Measurements from ENCODE around the gene INPP5F. TPM values are rescaled to one million over a fixed set of nuclear protein-coding genes. Genes with fewer than 3 reads are reported as not detected.
A peak's percentile ranks its signal among the peaks of the same experiment; 100 is the strongest.

Gene INPP5F
- total RNA-seq, 4 donors from 2014 or later: 22.7 to 39.8 (median 36.4) TPM

DNA sequence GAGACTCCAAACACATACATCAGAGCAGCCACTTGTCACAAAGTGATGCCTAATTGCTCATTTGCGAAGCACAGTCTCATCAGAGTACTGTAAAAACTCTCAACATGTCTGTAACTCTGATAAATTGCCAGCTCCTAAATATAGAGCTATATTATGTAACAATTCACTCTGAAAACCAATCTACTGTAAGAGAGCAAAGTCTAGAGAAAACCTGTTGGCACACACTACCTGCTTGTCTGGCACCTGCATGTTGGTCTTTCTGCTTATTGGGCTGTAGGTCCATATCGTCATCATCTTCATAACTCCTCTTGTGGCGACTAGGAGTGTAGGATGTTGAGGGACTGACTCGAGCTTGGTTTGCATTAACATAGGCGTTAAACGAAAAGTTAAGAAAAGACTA, 127.0 kb downstream of the INPP5F start:
- no peaks in the 10 kb centered on the region for H3K4me1 ChIP-seq
- H3K9me3 ChIP-seq: no peaks in the 10 kb centered on the region
- H3K36me3 ChIP-seq: peaks cover 0 to 84% (median 8%) of the 10 kb centered on the region in 3 donors
- DNase-seq (ENCODE audit: low spot score in 2 of 2): no peak
- no peak overlapping the region for H3K27ac ChIP-seq
- no peak overlapping the region for H3K4me3 ChIP-seq
- TF ChIP-seq, protein P1, sequence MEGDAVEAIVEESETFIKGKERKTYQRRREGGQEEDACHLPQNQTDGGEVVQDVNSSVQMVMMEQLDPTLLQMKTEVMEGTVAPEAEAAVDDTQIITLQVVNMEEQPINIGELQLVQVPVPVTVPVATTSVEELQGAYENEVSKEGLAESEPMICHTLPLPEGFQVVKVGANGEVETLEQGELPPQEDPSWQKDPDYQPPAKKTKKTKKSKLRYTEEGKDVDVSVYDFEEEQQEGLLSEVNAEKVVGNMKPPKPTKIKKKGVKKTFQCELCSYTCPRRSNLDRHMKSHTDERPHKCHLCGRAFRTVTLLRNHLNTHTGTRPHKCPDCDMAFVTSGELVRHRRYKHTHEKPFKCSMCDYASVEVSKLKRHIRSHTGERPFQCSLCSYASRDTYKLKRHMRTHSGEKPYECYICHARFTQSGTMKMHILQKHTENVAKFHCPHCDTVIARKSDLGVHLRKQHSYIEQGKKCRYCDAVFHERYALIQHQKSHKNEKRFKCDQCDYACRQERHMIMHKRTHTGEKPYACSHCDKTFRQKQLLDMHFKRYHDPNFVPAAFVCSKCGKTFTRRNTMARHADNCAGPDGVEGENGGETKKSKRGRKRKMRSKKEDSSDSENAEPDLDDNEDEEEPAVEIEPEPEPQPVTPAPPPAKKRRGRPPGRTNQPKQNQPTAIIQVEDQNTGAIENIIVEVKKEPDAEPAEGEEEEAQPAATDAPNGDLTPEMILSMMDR (IDR thresholded peaks at IDR 0.05): no peak
- TF ChIP-seq POLR2A (IDR thresholded peaks at IDR 0.05): no peak
- no peak for TF ChIP-seq EP300 (IDR thresholded peaks at IDR 0.05)
- H3K27me3 ChIP-seq: no peaks in the 10 kb centered on the region
- 93 to 94% methylated on average over 6 of the region's 6 CpGs for WGBS, 2 donors

DNA sequence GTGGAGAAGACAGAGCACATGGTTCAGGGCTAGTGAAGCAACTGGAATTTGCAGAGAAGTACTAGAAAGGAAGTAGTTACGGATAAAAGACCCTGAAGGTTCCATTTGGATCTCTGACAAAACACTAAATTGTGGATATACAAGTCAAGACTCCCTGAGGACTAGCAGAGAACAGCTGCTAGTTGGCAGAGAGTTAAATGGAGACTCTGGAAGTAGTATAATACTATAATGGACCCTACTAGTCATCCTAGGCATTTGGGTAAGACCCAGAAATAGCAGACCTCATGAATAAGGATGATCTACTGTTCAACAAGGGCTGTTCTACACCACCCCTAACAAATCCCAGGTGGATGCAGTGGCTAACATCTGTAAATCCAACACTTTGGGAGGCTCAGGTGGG, 127.7 kb downstream of the INPP5F start:
- 66 to 77% methylated on average over 1 of the region's 1 CpG for WGBS, 2 donors
- peaks cover 0 to 81% (median 8%) of the 10 kb centered on the region in 3 donors for H3K36me3 ChIP-seq

DNA sequence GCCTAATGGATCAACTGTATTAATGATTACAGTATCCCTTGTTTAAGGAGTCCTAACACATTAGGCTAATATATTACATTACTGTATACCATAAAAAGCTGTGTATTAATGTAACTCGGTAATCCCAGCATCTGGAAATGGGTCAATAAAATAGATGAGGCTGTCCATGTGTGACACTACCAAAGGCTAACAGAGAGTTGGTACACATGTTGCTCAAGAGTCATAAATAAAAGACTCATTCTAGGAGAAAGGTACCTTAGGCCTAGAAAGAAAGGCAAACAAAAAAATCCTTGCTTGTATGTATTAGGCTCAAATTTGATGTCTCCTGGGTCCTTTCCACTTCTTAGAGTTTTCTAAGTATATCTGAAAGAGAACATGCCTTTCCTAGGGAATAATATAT, 132.2 kb downstream of the INPP5F start:
- Histone ChIP-seq H3K4me3 (no peak overlapping the region), H3K36me3 (peaks cover 0 to 56% (median 8%) of the 10 kb centered on the region in 3 donors)
- TF ChIP-seq POLR2A (IDR thresholded peaks at IDR 0.05) (no peak), EP300 (IDR thresholded peaks at IDR 0.05) (no peak)
- TF ChIP-seq, protein P1 (IDR thresholded peaks at IDR 0.05): no peak

More for the DNA sequence above, 127.7 kb downstream of the INPP5F start:
- Histone ChIP-seq H3K4me1 (no peaks in the 10 kb centered on the region), H3K9me3 (no peaks in the 10 kb centered on the region), H3K27ac (no peak overlapping the region), H3K27me3 (no peaks in the 10 kb centered on the region), H3K4me3 (no peak overlapping the region)
- TF ChIP-seq POLR2A (IDR thresholded peaks at IDR 0.05) (no peak), EP300 (IDR thresholded peaks at IDR 0.05) (no peak)
- TF ChIP-seq, protein P1 (IDR thresholded peaks at IDR 0.05): no peak
- no peak for DNase-seq (ENCODE audit: low spot score in 2 of 2)

DNA sequence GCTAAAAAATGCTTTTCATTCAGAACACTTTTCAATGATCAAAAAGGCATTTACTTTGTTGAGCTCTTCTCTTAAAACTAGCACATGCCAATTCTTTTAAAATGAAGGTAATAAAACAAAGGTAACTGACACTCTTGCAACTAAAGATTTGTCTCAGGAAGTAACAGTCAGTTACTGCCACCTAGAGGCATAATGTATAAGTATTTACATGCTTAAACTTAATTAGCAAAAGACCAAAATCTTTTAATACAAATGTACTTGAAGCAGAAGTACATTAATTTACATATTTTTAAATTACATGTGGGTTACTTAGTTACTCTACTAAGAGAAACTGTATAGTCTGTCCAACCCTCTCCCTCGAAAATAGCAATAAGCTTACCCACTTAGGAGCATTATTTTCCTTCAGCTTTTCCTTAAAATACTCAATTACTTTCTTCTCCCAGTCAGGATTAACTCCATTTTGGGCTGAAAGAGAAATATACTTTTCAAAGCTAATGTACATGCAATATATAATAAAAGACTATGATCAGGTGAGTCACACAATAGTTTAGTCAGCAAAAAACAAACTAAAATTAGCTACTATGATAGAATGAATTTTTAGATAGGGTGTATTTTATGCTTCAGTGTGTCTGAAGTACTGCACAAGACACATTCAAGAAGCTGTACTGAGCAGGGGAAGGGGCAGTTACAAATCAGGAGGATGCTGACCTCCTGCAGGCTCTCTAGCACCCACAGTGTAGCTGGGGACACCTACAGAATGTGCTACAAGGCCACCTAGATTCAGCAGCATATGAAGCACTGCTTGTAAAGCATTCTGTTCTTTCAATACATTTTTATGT, 133.8 kb downstream of the INPP5F start:
- 67 to 69% methylated on average over 1 of the region's 1 CpG for WGBS, 2 donors
- H3K27me3 ChIP-seq: no peaks in the 10 kb centered on the region
- TF ChIP-seq POLR2A (IDR thresholded peaks at IDR 0.05) (no peak), EP300 (IDR thresholded peaks at IDR 0.05) (no peak)
- TF ChIP-seq, protein P1 (IDR thresholded peaks at IDR 0.05): peak; percentile 37 to 70 (median 57)

More for the DNA sequence above, 132.2 kb downstream of the INPP5F start:
- Histone ChIP-seq H3K9me3 (no peaks in the 10 kb centered on the region), H3K4me1 (peaks cover 0 to 19% (median 0%) of the 10 kb centered on the region in 4 donors), H3K27ac (peak overlapping the region in 1 of 4 donors; percentile 38), H3K27me3 (no peaks in the 10 kb centered on the region)
- DNase-seq (ENCODE audit: low spot score in 2 of 2): no peak
- 59 to 70% methylated on average over 1 of the region's 1 CpG for WGBS, 2 donors

More for the DNA sequence above, 133.8 kb downstream of the INPP5F start:
- DNase-seq (ENCODE audit: low spot score in 2 of 2): no peak
- Histone ChIP-seq H3K4me3 (no peak overlapping the region), H3K36me3 (peaks cover 0 to 40% (median 0%) of the 10 kb centered on the region in 3 donors), H3K27ac (no peak overlapping the region), H3K4me1 (peaks cover 0 to 19% (median 0%) of the 10 kb centered on the region in 4 donors), H3K9me3 (peaks cover 0 to 6% (median 0%) of the 10 kb centered on the region in 4 donors)

All from tibial nerve (tissue), 4 donors.